Central memory CD8-positive, alpha-beta T cell (primary cell): ENCODE measurements around the gene CC2D2A.

Source experiments
- ATAC-seq: fragments of 150-1000 bp; cut with Tn5 transposase; replicated peaks from 2 replicates; pipeline ENCODE4 v1.10.0; 2022; ENCODE audit warnings: mild to moderate bottlenecking, moderate FRiP score, moderate number of reproducible peaks; ENCODE audit not compliant: poor library complexity, severe bottlenecking; ENCODE audit errors: extremely low read depth
- DNase-seq, 2 donors: peaks; one replicate each; pipeline ENCODE4 v3.0.0; 2021; ENCODE audit warnings: low spot score in 2 of 2
- H3K27ac Mint-ChIP-seq: one replicate; pipeline ENCODE4 v1.8.0; 2022; ENCODE audit warnings: low read depth, mild to moderate bottlenecking, moderate library complexity, mixed read lengths
- H3K27me3 Mint-ChIP-seq: one replicate; pipeline ENCODE4 v1.8.0; 2022; ENCODE audit warnings: mixed read lengths
- H3K36me3 Mint-ChIP-seq: one replicate; pipeline ENCODE4 v1.8.0; 2022; ENCODE audit warnings: mild to moderate bottlenecking, moderate library complexity, mixed read lengths; ENCODE audit not compliant: insufficient read depth
- H3K4me1 Mint-ChIP-seq: one replicate; pipeline ENCODE4 v1.8.0; 2022; ENCODE audit warnings: mixed read lengths
- H3K4me3 Mint-ChIP-seq: one replicate; pipeline ENCODE4 v1.8.0; 2022; ENCODE audit warnings: mild to moderate bottlenecking, moderate library complexity, mixed read lengths
- H3K9me3 Mint-ChIP-seq: one replicate; pipeline ENCODE4 v1.8.0; 2022; ENCODE audit warnings: mixed read lengths

The CC2D2A gene

GRCh38 chr4:15556511-15557092, 86.9 kb downstream of the CC2D2A start:
- H3K4me3 Mint-ChIP-seq, result no peak overlapping the region

DNA sequence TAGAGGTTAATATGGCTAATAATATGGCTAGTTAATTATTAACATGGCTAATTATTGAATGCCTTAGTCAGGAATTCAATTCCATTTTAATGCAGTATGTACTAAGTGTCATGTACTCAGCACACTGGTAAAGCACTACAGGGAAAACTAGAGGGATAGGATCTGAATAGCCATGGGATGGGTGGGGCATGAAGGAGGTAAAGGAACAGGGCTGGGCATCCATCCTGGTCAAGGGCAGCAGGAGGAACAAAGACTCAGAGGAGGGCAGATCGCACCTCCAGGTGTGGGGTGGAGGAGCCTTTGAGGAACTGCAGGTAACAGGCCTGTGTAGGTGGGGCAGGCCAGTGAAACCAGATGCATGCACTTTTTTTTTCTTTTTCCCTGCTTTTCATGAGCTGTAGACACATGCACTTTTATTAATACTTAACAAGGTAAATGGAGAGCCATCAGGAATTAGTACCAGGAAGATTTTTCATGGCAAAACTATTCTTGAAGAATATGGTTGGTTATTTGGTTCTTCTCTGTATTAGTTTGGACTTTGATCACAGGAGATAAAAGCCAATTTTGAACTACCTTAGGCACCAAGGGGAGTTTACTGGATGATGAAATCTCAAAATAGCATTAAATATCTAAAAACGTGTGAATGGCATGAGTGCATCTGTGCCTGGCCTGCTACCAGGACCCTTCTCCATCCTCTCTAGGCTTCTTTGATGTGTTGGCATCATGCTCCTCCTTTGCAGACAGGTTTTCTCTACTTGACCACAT, 88.3 kb downstream of the CC2D2A start:
- H3K4me3 Mint-ChIP-seq, result no peak overlapping the region
- ATAC-seq (no peak), DNase-seq (no peak)
- no peak overlapping the region for H3K27ac Mint-ChIP-seq
- H3K36me3 Mint-ChIP-seq, result peaks cover 1% of the 10 kb centered on the region
- H3K27me3 Mint-ChIP-seq, result no peaks in the 10 kb centered on the region
- H3K9me3 Mint-ChIP-seq, result no peaks in the 10 kb centered on the region
- H3K4me1 Mint-ChIP-seq, result no peaks in the 10 kb centered on the region

More at GRCh38 chr4:15556511-15557092, 86.9 kb downstream of the CC2D2A start:
- H3K27me3 Mint-ChIP-seq, result no peaks in the 10 kb centered on the region
- ATAC-seq, result no peak
- H3K27ac Mint-ChIP-seq, result no peak overlapping the region
- no peaks in the 10 kb centered on the region for H3K4me1 Mint-ChIP-seq
- H3K9me3 Mint-ChIP-seq, result no peaks in the 10 kb centered on the region
- H3K36me3 Mint-ChIP-seq, result peaks cover 1% of the 10 kb centered on the region
- no peak for DNase-seq

- ATAC-seq, result no peak
- H3K4me1 Mint-ChIP-seq, result no peaks in the 10 kb centered on the region
- H3K27me3 Mint-ChIP-seq, result no peaks in the 10 kb centered on the region
Measured at GRCh38 chr4:15558561-15558960, 88.9 kb downstream of the CC2D2A start.

GRCh38 chr4:15562114-15562513, 92.4 kb downstream of the CC2D2A start:
- H3K4me3 Mint-ChIP-seq, result no peak overlapping the region
- no peak for DNase-seq
- no peak overlapping the region for H3K27ac Mint-ChIP-seq
- no peak for ATAC-seq
- H3K27me3 Mint-ChIP-seq, result no peaks in the 10 kb centered on the region
- H3K9me3 Mint-ChIP-seq, result no peaks in the 10 kb centered on the region
- H3K4me1 Mint-ChIP-seq, result no peaks in the 10 kb centered on the region
- H3K36me3 Mint-ChIP-seq, result peaks cover 8% of the 10 kb centered on the region

More at GRCh38 chr4:15558561-15558960, 88.9 kb downstream of the CC2D2A start:
- no peak for DNase-seq
- no peaks in the 10 kb centered on the region for H3K9me3 Mint-ChIP-seq
- H3K36me3 Mint-ChIP-seq, result peaks cover 1% of the 10 kb centered on the region
- no peak overlapping the region for H3K27ac Mint-ChIP-seq
- H3K4me3 Mint-ChIP-seq, result no peak overlapping the region

GRCh38 chr4:15562623-15563022, 92.9 kb downstream of the CC2D2A start:
- Mint-ChIP-seq H3K4me1 (no peaks in the 10 kb centered on the region), H3K9me3 (no peaks in the 10 kb centered on the region), H3K27ac (no peak overlapping the region), H3K4me3 (no peak overlapping the region), H3K27me3 (no peaks in the 10 kb centered on the region), H3K36me3 (peaks cover 8% of the 10 kb centered on the region)
- no peak for ATAC-seq
- DNase-seq, result no peak

GRCh38 chr4:15563871-15564270, 94.2 kb downstream of the CC2D2A start:
- Mint-ChIP-seq H3K27ac (no peak overlapping the region), H3K4me3 (no peak overlapping the region), H3K36me3 (peaks cover 9% of the 10 kb centered on the region), H3K9me3 (no peaks in the 10 kb centered on the region), H3K27me3 (no peaks in the 10 kb centered on the region), H3K4me1 (no peaks in the 10 kb centered on the region)
- ATAC-seq (no peak), DNase-seq (no peak)

GRCh38 chr4:15568821-15569220, 99.1 kb downstream of the CC2D2A start:
- Mint-ChIP-seq H3K4me1 (no peaks in the 10 kb centered on the region), H3K4me3 (no peak overlapping the region), H3K27me3 (no peaks in the 10 kb centered on the region), H3K36me3 (peaks cover 11% of the 10 kb centered on the region), H3K9me3 (no peaks in the 10 kb centered on the region), H3K27ac (no peak overlapping the region)
- no peak for DNase-seq
- no peak for ATAC-seq

DNA sequence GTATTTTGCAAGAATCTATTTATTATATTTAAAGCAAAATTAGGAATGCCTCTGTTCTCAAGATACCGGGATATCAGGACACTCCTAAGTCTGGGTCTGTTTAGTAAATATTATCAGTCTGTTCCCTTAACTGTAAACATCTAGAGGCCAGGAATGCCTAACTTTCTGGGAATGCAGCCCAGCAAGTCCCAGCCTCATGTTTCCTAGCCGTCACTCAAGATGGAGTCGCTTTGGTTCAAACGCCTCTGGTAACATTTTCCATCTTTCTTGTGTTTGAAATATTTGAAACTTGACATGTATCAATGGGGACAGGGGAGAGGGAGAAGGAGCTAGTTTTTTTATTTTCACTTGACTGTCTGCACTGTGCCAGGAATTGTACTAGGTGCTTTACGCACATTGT, 100.1 kb downstream of the CC2D2A start:
- no peaks in the 10 kb centered on the region for H3K4me1 Mint-ChIP-seq
- H3K4me3 Mint-ChIP-seq, result no peak overlapping the region
- H3K27me3 Mint-ChIP-seq, result no peaks in the 10 kb centered on the region
- no peak overlapping the region for H3K27ac Mint-ChIP-seq
- H3K9me3 Mint-ChIP-seq, result no peaks in the 10 kb centered on the region
- DNase-seq, result no peak
- no peak for ATAC-seq
- H3K36me3 Mint-ChIP-seq, result peaks cover 10% of the 10 kb centered on the region

GRCh38 chr4:15575966-15576365, 106.3 kb downstream of the CC2D2A start:
- DNase-seq (no peak), ATAC-seq (no peak)
- H3K36me3 Mint-ChIP-seq, result peaks cover 2% of the 10 kb centered on the region
- H3K9me3 Mint-ChIP-seq, result no peaks in the 10 kb centered on the region
- no peak overlapping the region for H3K27ac Mint-ChIP-seq
- no peak overlapping the region for H3K4me3 Mint-ChIP-seq
- H3K4me1 Mint-ChIP-seq, result no peaks in the 10 kb centered on the region
- no peaks in the 10 kb centered on the region for H3K27me3 Mint-ChIP-seq

- ATAC-seq (no peak), DNase-seq (no peak)
- H3K4me3 Mint-ChIP-seq, result no peak overlapping the region
- no peak overlapping the region for H3K27ac Mint-ChIP-seq
- H3K9me3 Mint-ChIP-seq, result no peaks in the 10 kb centered on the region
- peaks cover 4% of the 10 kb centered on the region for H3K36me3 Mint-ChIP-seq
- H3K27me3 Mint-ChIP-seq, result no peaks in the 10 kb centered on the region
- H3K4me1 Mint-ChIP-seq, result no peaks in the 10 kb centered on the region
Measured at GRCh38 chr4:15577508-15577907, 107.8 kb downstream of the CC2D2A start.

- Mint-ChIP-seq H3K36me3 (peaks cover 4% of the 10 kb centered on the region), H3K27me3 (no peaks in the 10 kb centered on the region), H3K4me3 (no peak overlapping the region), H3K9me3 (no peaks in the 10 kb centered on the region), H3K4me1 (peaks cover 5% of the 10 kb centered on the region), H3K27ac (no peak overlapping the region)
- no peak for DNase-seq
- no peak for ATAC-seq
Measured at GRCh38 chr4:15584785-15585184, 115.1 kb downstream of the CC2D2A start.

GRCh38 chr4:15585331-15585730, 115.6 kb downstream of the CC2D2A start:
- H3K4me3 Mint-ChIP-seq, result no peak overlapping the region
- no peaks in the 10 kb centered on the region for H3K9me3 Mint-ChIP-seq
- no peaks in the 10 kb centered on the region for H3K27me3 Mint-ChIP-seq
- ATAC-seq (no peak), DNase-seq (no peak)
- H3K4me1 Mint-ChIP-seq, result peaks cover 5% of the 10 kb centered on the region
- H3K36me3 Mint-ChIP-seq, result peaks cover 4% of the 10 kb centered on the region
- H3K27ac Mint-ChIP-seq, result no peak overlapping the region

GRCh38 chr4:15586066-15586465, 116.4 kb downstream of the CC2D2A start:
- no peak overlapping the region for H3K4me3 Mint-ChIP-seq
- peaks cover 5% of the 10 kb centered on the region for H3K4me1 Mint-ChIP-seq
- ATAC-seq (no peak), DNase-seq (no peak)
- no peak overlapping the region for H3K27ac Mint-ChIP-seq
- H3K36me3 Mint-ChIP-seq, result peaks cover 4% of the 10 kb centered on the region
- H3K9me3 Mint-ChIP-seq, result no peaks in the 10 kb centered on the region
- no peaks in the 10 kb centered on the region for H3K27me3 Mint-ChIP-seq
